K562 (cell line): Measurements from ENCODE around the gene PPEF2. TPM values are rescaled to one million over a fixed set of nuclear protein-coding genes. Genes with fewer than 3 reads are reported as not detected.

Experiments
- ARHGAP35 ChIP-seq: fragments of 450-650 bp; IDR thresholded peaks from 2 replicates; pipeline ENCODE4 v1.6.1; 2018; ENCODE audit not compliant: partially characterized antibody
- CBX5 ChIP-seq: IDR thresholded peaks from 2 replicates; pipeline ENCODE4 v1.6.1; 2014; ENCODE audit warnings: low read depth, borderline replicate concordance
- COPS2 ChIP-seq: fragments of 450-650 bp; conservative IDR thresholded peaks from 2 replicates; pipeline ENCODE4 v1.6.1; 2016; ENCODE audit warnings: mild to moderate bottlenecking, moderate library complexity
- NR2C1 ChIP-seq, 2 experiments: fragments of 450-650 bp; IDR thresholded peaks; 2 replicates each; pipeline ENCODE4 v1.6.1; 2017; ENCODE audit warnings: mild to moderate bottlenecking in 2 of 2, antibody characterized with exemption in 1 of 2, inconsistent platforms in 1 of 2, missing compliant biosample characterization in 1 of 2, missing genetic modification characterization in 1 of 2
- PYGO2 ChIP-seq: fragments of 450-650 bp; IDR thresholded peaks from 2 replicates; pipeline ENCODE4 v1.6.1; 2016; ENCODE audit warnings: mild to moderate bottlenecking, missing genetic modification characterization, moderate library complexity, missing compliant biosample characterization
- SMAD3 ChIP-seq: fragments of 450-650 bp; formaldehyde crosslinking; conservative IDR thresholded peaks from 2 replicates; pipeline ENCODE4 v1.4.0; 2020; ENCODE audit warnings: mild to moderate bottlenecking
- SMAD4 ChIP-seq: fragments of 250-450 bp; sonication (Bioruptor Pico); conservative IDR thresholded peaks from 2 replicates; pipeline ENCODE4 v1.8.0; 2021; ENCODE audit warnings: inconsistent platforms, mild to moderate bottlenecking, moderate library complexity
- THRB ChIP-seq: fragments of 450-650 bp; formaldehyde crosslinking; conservative IDR thresholded peaks from 2 replicates; pipeline ENCODE4 v1.4.0; 2022; ENCODE audit warnings: mild to moderate bottlenecking, missing genetic modification characterization
- ZNF239 ChIP-seq: fragments of 250-450 bp; sonication (Bioruptor Pico); IDR thresholded peaks from 2 replicates; pipeline ENCODE4 v1.4.0; 2020; ENCODE audit warnings: mild to moderate bottlenecking
- ZNF311 ChIP-seq: fragments of 250-450 bp; sonication (Bioruptor Pico); IDR thresholded peaks from 2 replicates; pipeline ENCODE4 v1.4.0; 2020; ENCODE audit warnings: mild to moderate bottlenecking, moderate library complexity
- ZNF41 ChIP-seq: fragments of 250-450 bp; sonication (Bioruptor Pico); conservative IDR thresholded peaks from 2 replicates; pipeline ENCODE4 v1.4.0; 2020; ENCODE audit warnings: mild to moderate bottlenecking
- ZNF507 ChIP-seq: conservative IDR thresholded peaks from 2 replicates; pipeline ENCODE4 v1.6.1; 2017; ENCODE audit warnings: missing genetic modification characterization, missing compliant biosample characterization
- ZNF583 ChIP-seq: fragments of 250-450 bp; sonication (Bioruptor Pico); IDR thresholded peaks from 2 replicates; pipeline ENCODE4 v1.4.0; 2020
- ZNF589 ChIP-seq: fragments of 200-800 bp; sonication (Bioruptor generic); IDR thresholded peaks from 2 replicates; pipeline ENCODE4 v1.6.1; 2016; ENCODE audit warnings: low read depth, missing genetic modification characterization, missing compliant biosample characterization
- ZNF592 ChIP-seq: fragments of 450-650 bp; IDR thresholded peaks from 2 replicates; pipeline ENCODE4 v1.6.1; 2017; ENCODE audit warnings: antibody characterized with exemption, mild to moderate bottlenecking
- ZNF639 ChIP-seq, 2 experiments: fragments of 200-800 bp in 1 of 2; sonication (Bioruptor generic) in 1 of 2; sonication (generic) in 1 of 2; formaldehyde crosslinking in 1 of 2; IDR thresholded peaks in 1 of 2; conservative IDR thresholded peaks in 1 of 2; 2 replicates each; pipeline versions ENCODE4 v1.5.0 to v1.6.1; 2016 to 2020; ENCODE audit warnings: missing compliant biosample characterization in 1 of 2, missing genetic modification characterization in 1 of 2, missing genetic modification reagents in 1 of 2
- polyA plus RNA-seq, 8 experiments: library from polyadenylated mRNA; depleted of rRNA in 4 of 8; stranded (reverse) in 5 of 8; unstranded in 3 of 8; fragments of >200 nt; fragmentation: Nextera tagmentation in 2 of 8; fragmentation: Illumina TruSeq in 1 of 8; extraction: Ambion mirVana in 2 of 8; extraction: Trizol in 1 of 8; gene quantifications; 2 replicates each; pipeline versions ENCODE4 v1.2.1 to v1.2.3, GENCODE V29; 2011 to 2014; ENCODE audit warnings: inconsistent platforms in 1 of 8, missing spikeins in 1 of 8
- total RNA-seq, 7 experiments: library from RNA; depleted of rRNA in 6 of 7; stranded (reverse); fragments of >200 nt in 6 of 7; fragmentation: Illumina TruSeq in 2 of 7; extraction: Trizol in 2 of 7; gene quantifications; 2 replicates each; pipeline versions ENCODE4 v1.2.1 to v1.2.3, GENCODE V29; 2011 to 2021; ENCODE audit warnings: low replicate concordance in 1 of 7
- TF ChIP-seq, protein P1 (sequence below), 2 experiments: fragments of 250-450 bp in 1 of 2; fragments of 450-650 bp in 1 of 2; sonication (Bioruptor Pico) in 1 of 2; IDR thresholded peaks; 2 replicates each; pipeline versions ENCODE4 v1.6.1 to v1.8.0; 2016 to 2021; ENCODE audit warnings: mild to moderate bottlenecking in 2 of 2, moderate library complexity in 2 of 2, missing compliant biosample characterization in 1 of 2, missing genetic modification characterization in 1 of 2

Gene PPEF2
- total and polyA plus RNA-seq, 9 of the 15 experiments (the other 6 are each of a cell fraction or from before 2014, with no cell fraction given), result not detected

GRCh38 chr4:75834095-75834771 is 68.0 kb downstream of the PPEF2 start (continued):
- peak; percentile 61; the same call in 1 of the 2 replicates for TF ChIP-seq ZNF311 (CRISPR knock-in tag)
- 0 out of 2 replicates have a peak, but pooled peaks have one; percentile 51 for TF ChIP-seq THRB (CRISPR knock-in tag)
- no peak for TF ChIP-seq CBX5
- 0 out of 4 replicates have a peak, but pooled peaks of 1 of the 2 experiments have one; percentile 47 for TF ChIP-seq ZNF639 (CRISPR knock-in tag; conservative IDR thresholded peaks at IDR 0.05 in 1 of 2, IDR thresholded peaks at IDR 0.05 in 1 of 2)
- TF ChIP-seq SMAD3 (CRISPR knock-in tag), result peak; percentile 92
- TF ChIP-seq COPS2, result no peak
- TF ChIP-seq ZNF592, result peak; percentile 95
- no peak for TF ChIP-seq NR2C1 (IDR thresholded peaks at IDR 0.05)
- peak; percentile 58 for TF ChIP-seq NR2C1 (tag; IDR thresholded peaks at IDR 0.05)
- TF ChIP-seq, protein P1, sequence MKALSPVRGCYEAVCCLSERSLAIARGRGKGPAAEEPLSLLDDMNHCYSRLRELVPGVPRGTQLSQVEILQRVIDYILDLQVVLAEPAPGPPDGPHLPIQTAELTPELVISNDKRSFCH (CRISPR knock-in tag; IDR thresholded peaks at IDR 0.05), result no peak
- TF ChIP-seq, protein P1 (tag; IDR thresholded peaks at IDR 0.05), result peak; percentile 89
- TF ChIP-seq SMAD4 (CRISPR knock-in tag), result peak; percentile 83
- 0 out of 2 replicates have a peak, but pooled peaks have one; percentile 39 for TF ChIP-seq ZNF507
- peak; percentile 76 for TF ChIP-seq ZNF589
- TF ChIP-seq ZNF583, result 0 out of 2 replicates have a peak, but pooled peaks have one; percentile 66
- no peak for TF ChIP-seq ARHGAP35
- peak; percentile 91 for TF ChIP-seq ZNF41 (CRISPR knock-in tag)
- peak; percentile 83 for TF ChIP-seq PYGO2 (tag)
- peak; percentile 74 for TF ChIP-seq ZNF239 (CRISPR knock-in tag)
